ACHN (cell line): ENCODE measurements around the gene SUSD3.
"Not testable (repeated sequence)": the region's sequence is repeated elsewhere in the genome, so short reads cannot be mapped to it uniquely, and the experiment has no call there.

Experiments used
- DNase-seq: peaks from one replicate; pipeline ENCODE4 v3.0.0-alpha.2; 2015
- in situ Hi-C: cut with HindIII; loops from 2 replicates; pipeline ENCODE4 v1.10.0; 2017; ENCODE audit warnings: low sequenced_read_pairs, low pct_ligation_motif_present, low pct_unique_long_range_greater_than_20kb

The SUSD3 gene

DNA sequence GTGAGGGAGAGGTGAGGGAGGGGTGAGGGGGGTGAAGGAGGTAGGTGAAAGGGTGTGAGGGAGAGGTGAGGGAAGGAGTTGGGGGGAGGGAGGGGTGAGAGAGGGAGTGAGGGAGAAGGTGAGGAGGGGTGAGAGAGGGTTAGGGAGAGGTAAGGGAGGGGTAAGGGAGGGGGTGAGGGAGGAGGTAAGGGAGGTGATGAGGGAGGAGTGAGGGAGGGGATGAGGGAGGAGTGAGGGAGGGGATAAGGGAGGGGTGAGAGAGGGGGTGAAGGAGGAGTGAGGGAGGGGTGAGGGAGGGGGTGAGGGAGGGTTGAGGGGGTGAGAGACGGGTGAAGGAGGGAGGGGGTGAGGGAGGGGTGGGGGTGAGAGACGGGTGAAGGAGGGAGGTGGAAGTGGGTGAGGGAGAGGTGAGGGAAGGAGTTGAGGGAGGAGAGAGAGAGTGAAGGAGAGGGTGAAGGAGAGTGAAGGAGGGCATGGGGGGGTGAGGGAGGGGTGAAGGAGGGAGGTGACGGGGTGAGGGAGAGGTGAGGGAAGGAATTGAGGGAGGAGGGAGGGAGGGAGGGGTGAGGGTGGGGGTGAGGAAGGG, 57.1 kb downstream of the SUSD3 start:
- in situ Hi-C loops, result no loop called here
- DNase-seq, result no peak

DNA sequence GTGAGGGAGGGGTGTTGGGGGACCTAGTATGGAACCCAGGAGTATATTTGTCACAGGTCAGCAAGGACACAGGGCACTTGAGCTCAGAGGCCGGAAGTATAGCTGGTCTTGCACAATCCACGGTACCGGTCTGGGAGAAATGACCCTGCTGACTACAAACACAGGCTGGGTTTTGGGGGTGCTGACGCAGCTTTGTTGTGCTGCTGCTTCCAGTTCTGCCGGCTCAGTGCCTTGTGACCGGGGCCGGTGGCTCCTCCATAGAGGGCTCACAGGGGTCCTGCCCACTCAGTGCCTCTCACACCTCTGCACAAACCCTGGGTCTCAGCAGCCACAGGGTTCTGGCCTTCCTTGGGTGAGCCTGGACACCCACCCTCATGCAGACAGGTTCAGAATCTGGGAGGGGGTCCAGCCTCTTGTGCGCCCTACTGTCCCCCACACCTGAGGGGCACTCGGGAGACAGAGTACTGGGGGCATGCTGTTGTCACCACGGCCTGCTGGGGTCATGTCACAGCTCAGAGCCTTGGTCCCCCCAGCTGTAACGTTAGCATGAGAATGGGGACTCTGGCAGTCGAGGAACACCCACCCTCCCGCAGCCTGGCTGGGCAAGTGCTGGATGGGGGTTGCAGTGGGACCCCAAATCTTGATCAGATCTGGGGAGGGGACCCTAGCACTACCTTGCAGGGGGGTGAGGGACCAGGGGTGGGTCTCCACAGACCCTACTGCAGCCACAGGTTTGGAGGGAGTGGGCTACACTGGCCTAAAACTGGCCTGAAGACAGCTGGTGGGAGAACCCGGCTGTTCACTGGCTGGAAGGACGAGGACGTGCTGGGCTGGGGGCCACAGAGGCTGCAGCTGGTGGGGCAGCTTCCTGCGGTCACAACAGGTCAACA, 57.8 kb downstream of the SUSD3 start:
- DNase-seq, result no peak
- in situ Hi-C loops, result no loop called here

- in situ Hi-C loops, result not testable (repeated sequence)
Observed at GRCh38 chr9:93117521-93117920, 59.0 kb downstream of the SUSD3 start.

GRCh38 chr9:93117924-93118862, 59.7 kb downstream of the SUSD3 start:
- DNase-seq, result no peak
- in situ Hi-C loops, result no loop called here

More at GRCh38 chr9:93117521-93117920, 59.0 kb downstream of the SUSD3 start:
- DNase-seq, result not testable (repeated sequence)

GRCh38 chr9:93118863-93119702, 60.6 kb downstream of the SUSD3 start:
- in situ Hi-C loops, result no loop called here
- DNase-seq, result no peak

- in situ Hi-C loops, result no loop called here
- DNase-seq, result no peak
Observed at GRCh38 chr9:93119703-93119952, 61.1 kb downstream of the SUSD3 start.

DNA sequence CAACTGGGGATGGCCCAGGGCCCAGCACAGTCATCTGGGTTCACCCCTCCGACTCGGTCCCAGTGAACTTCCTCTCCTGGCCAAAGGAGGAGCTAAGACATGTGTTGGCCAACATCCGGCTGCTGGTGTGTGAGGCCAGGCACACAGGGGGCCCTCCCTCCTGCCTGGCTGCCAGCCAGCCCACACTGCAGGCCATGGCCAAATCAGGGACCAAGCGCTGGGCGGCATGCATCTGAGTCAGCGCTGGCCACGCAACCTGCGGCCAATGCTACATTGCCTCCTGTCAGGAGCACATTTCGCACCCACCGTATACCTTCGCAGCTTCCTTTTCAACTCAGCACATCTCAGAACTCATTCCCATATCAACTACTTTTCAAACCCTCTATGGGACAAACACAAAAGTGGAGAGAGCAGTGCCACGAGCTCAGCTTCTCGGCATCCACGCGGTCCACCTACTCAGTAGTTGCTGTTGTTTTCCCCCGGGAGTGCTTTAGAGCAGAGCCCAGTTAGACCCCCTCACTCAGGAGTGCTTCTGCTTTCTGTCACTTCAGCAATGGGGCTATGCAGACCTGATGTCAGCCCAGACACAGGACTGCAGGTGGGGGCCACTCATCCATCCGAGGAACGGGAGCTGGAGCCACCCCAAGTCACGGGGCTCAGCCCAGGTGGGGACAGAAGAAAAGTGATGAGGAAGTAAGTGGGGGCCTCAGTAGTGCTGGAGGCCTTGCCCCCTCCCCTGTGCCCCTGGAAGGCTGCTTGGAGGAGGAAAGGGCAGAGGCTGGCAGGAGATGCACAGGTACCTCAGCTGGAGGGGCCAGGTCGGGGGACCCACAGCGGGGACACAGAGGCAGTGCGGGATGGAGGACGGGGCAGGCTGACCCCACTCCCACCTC, 61.7 kb downstream of the SUSD3 start:
- in situ Hi-C loops, result no loop called here

DNA sequence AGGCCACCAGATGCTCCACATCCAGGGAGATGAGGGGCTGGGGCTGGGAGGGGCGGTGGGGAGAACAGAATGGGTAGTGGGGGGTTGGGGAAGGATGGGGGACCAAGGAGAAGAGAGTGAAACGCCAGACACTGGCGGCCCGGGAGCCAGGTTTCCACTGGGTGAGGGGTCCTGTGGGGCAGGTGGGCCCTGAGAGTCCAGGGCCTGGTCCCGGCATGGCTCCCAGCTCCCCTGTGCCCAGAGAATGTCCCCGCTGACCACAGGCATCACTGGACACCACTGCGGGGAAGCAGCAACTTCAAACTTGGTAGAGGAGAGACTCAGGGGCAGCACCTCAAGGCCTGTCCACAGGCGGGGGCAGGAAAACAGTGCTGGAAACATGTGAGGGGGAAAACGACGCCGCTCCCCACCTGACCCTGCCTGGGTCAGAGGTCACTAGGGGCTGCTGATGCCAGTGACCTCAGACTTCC, 62.4 kb downstream of the SUSD3 start:
- DNase-seq, result no peak
- in situ Hi-C loops, result no loop called here

More for the DNA sequence above, 61.7 kb downstream of the SUSD3 start:
- DNase-seq, result peak; percentile 95

GRCh38 chr9:93121316-93122241, 63.1 kb downstream of the SUSD3 start:
- in situ Hi-C loops, result no loop called here
- no peak for DNase-seq

DNA sequence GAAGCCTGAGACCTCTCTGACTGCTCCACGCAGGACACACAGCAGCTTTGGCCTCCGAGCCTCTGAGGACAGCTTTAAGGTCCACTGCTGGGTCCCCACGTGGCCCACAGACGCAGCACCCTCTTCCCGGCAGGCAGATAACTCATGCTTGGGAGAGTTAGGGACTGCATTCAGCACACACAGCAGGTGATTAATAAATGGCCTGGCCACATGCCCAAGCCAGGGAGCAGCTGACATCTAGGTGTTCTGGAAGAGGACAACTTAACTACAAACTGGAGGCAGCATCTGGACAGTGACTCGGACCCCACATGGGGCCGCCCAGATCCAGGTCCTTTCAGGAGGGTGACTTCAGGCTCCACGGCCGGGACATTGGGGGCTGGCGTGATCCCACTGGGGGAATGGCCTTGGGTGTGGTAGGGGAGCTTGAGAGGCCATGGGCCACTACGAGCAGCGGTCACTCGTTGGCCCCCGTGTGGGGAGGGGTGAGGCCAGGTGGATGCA, 64.3 kb downstream of the SUSD3 start:
- no peak for DNase-seq
- in situ Hi-C loops, result no loop called here

- DNase-seq, result no peak
- in situ Hi-C loops, result no loop called here
Observed at GRCh38 chr9:93123561-93124283, 65.2 kb downstream of the SUSD3 start.

- no peak for DNase-seq
- in situ Hi-C loops, result no loop called here
Observed at GRCh38 chr9:93124793-93125192, 66.3 kb downstream of the SUSD3 start.

DNA sequence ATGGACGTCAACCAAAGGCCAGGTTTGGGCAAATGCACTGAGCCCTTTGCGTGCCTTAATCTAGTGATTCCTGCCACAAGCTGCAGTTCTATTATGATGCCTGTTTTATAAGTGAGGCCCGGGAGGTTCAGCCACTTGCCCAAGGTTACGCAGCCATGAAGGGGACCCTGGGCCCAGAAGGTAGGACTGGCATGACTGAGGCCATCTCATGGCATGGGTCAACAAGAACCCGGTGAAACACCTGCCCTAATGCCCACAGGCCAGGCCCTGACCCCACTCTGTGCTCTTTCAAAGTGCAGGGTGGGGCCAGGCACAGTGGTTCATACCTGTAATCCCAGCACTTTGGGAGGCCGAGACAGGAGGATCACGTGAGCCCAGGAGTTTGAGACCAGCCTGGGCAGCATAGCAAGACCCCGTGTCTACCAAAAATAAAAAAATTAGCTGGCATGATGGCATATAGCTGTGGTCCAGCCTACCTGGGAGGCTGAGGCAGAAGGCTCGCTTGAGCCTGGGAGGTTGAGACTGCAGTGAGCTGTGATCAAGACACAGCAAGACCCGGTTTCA, 66.9 kb downstream of the SUSD3 start:
- no peak for DNase-seq
- in situ Hi-C loops, result no loop called here

DNA sequence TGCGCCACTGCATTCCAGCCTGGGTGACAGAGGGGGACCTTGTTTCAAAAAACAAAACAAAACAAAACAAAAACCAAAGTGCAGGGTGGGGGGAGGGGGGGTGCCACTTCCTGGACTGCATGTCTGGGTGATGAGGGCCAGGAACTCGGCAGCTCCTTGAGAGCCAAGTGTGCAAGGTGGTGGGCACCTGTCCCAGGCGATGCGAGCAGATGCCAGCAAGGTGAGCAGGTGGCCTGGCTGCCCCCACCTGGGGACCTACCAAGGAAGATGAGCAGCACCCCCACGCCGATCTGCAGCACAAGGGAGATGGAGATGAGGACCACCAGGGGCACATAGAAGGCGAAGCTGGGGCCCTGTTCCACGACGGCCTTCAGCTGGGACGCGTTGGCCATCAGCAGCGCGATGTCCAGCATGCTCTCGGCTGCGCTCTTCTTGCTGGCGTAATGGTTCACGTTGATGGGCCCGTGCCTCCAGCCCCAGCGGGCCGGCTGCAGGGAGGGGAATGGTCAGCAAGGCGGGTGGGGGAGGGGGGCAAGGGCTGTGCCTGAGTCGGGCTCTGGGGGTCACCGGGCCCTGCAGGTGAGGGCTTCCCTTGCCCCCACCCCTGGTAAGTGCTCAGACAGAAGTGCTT, 67.8 kb downstream of the SUSD3 start:
- in situ Hi-C loops, result no loop called here

DNA sequence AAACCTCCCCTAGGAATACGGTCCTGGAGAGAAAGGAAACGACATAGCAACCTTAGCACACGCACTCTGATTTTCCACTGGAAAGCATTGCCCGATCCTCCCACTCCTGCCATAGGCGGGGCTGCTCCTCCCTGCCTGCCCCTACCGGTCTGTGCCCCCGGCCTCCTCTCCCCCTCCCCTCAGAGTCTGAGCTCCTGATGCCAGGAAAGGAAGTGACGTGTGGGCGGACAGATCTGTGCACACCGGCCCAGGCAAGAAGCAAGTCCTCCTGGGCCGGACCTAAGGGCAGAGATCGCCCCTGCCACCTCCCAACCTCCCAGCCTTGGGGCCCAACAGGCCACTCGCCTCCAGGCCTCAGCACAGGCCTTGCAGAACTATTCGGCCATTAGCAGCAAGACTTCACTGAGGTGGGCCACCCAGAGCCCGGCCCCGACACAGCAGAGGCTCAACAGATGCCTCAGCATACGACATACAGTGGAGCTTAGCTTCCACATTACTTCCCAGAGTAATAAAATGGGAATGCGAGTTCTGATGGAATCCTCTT, 68.4 kb downstream of the SUSD3 start:
- in situ Hi-C loops, result no loop called here
- DNase-seq, result no peak

More for the DNA sequence above, 67.8 kb downstream of the SUSD3 start:
- no peak for DNase-seq
